GM19240 (cell line): ENCODE data around the gene ZNF92.
A peak's percentile ranks its signal among the peaks of the same experiment; 100 is the strongest.
"Not testable (repeated sequence)": the region's sequence is repeated elsewhere in the genome, so short reads cannot be mapped to it uniquely, and the experiment has no call there.

ENCODE experiments used
- DNase-seq: peaks from one replicate; pipeline ENCODE4 v3.0.0; 2011; ENCODE audit warnings: low spot score; ENCODE audit not compliant: insufficient read length

ZNF92 gene

GRCh38 chr7:65373608-65374351, at the start of gene ZNF92:
TSS of gene ZNF92 (plus strand) at chr7:65373855. CDS start at chr7:65373998, 143 bp downstream.
- DNase-seq, result peak; percentile 84

- DNase-seq, result no peak
Measured at GRCh38 chr7:65325793-65326432, 47.7 kb upstream of the ZNF92 start.

DNA sequence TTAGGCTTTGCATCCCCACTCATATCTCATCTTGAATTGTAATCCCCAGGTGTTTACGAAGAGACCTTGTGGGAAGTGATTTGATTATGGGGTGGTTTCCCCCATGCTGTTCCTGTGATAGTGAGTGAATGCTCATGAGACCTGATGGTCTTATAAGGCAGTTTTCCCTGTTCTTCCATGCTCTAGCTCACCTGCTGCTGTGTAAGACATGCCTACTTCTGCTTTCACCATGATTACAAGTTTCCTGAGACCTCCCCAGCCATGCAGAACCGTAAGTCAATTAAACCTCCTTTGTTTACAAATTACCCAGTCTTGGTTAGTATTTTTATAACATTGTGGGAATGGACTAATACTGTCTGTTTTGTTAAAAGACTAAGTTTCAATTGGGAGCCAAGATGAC, 35.3 kb upstream of the ZNF92 start:
- DNase-seq, result no peak

GRCh38 chr7:65339257-65339656, 34.4 kb upstream of the ZNF92 start:
- no peak for DNase-seq

DNA sequence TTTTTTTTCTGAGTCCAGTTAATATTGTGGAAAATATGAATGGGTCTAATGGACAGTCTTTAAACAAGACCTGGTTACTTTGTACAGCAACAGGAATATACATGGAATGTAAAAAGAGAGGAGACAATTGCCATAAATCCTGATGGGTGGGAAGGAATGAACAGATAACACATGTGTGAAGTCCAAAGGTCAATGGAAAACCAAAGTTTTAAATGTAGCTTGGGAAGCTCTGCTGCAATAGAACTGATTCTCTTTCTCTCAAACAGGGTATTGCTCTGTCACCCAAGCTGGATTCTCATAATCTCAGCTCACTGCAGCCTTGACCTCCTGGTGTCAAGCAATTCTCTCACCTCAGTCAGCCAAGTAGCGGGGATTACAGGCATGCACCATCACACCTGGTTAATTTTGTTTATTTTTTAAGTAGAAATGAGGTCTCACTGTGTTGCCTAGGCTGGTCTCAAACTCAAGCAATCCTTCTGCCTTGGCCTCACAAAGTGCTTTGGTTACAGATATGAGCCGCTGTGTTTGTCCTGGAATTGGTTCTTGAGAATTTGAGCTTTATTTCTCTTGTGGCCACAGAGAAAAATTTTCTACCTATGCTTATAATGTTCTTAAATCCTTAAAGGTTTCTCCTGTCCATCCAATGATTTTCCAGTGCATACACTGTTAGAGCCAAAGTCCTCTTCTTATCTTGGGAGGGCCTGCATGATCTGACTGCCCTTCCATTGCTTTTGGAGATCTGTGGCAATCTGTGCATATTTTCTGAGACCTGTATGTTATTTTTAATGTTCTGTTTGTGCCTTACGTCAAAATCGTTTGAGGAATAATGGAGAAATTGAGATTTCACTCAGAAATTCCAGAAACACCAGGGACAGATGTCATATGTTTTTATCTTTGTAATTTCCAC, 30.7 kb upstream of the ZNF92 start:
- no peak for DNase-seq

DNA sequence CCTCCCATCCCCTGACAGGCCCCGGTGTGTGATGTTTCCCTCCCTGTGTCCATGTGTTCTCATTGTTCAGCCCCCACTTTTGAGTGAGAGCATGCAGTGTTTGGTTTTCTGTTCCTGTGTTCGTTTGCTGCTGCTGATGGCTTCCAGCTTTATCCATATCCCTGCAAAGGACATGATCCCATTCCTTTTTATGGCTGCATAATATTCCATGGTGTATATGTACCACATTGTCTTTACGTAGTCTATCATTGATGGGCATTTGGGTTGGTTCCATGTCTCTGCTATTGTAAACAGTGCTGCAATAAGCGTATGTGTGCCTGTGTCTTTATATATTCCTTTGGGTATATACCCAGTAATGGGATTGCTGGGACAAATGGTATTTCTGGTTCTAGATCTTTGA, 29.1 kb upstream of the ZNF92 start:
- DNase-seq, result not testable (repeated sequence)

DNA sequence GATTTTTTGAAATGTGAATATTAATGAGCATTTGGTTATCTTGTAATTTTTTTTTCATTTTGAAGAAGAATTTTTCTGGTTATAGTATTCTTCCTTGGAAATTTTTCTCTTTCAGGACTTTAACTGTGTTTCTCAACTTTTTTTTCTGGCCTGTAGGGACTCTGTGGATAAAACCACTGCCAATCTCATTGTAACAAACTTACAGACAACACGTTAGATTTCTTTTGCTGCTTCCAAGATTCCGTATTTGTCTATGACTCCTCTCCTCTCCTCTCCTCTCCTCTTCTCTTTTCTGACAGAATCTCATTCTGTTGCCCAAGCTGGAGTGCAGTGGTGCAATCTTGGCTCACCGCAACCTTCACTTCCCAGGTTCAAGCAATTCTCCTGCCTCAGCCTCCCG, 19.4 kb upstream of the ZNF92 start:
- no peak for DNase-seq

- no peak for DNase-seq
Measured at GRCh38 chr7:65369843-65370242, 3.8 kb upstream of the ZNF92 start.

DNA sequence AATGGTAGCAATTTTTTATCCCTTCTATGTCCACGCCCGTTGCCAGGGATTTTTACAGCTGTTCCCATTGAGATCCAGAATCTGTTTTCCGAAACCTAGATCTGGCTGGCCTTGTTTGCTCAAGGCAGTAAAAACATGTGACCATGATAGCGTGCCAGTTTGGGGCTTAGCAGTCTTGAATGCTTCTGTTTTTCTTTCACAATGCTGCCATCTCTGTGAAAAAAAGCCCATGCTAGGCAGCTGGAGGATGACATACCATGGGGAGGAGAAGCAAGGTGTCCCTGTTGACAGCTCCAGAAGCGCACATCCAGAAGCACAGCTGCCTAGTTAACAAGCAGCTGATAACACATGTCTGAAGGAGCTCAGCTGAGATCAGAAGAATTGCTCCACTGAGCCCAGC, 2.2 kb upstream of the ZNF92 start:
- DNase-seq, result no peak

- no peak for DNase-seq
Measured at GRCh38 chr7:65379318-65379717, 5.7 kb downstream of the ZNF92 start.

GRCh38 chr7:65381742-65382141, 8.1 kb downstream of the ZNF92 start:
- DNase-seq, result no peak

GRCh38 chr7:65382452-65382851, 8.8 kb downstream of the ZNF92 start:
- DNase-seq, result no peak

DNA sequence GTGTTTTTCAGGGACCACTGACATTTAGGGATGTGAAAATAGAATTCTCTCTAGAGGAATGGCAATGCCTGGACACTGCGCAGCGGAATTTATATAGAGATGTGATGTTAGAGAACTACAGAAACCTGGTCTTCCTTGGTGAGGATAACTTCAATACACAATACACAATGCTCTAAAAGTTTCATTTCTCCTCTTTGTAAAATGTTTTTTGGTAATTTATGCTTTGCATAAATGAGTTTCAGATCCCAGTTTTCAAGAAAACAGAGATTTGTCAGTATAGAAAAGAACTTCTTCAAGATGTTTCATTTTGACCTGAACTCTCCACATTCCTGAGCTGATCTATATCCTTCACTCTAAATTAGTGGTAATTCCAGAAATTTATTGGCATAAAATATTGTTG, 14.2 kb downstream of the ZNF92 start:
- no peak for DNase-seq

- DNase-seq, result no peak
Measured at GRCh38 chr7:65390588-65390987, 16.9 kb downstream of the ZNF92 start.

DNA sequence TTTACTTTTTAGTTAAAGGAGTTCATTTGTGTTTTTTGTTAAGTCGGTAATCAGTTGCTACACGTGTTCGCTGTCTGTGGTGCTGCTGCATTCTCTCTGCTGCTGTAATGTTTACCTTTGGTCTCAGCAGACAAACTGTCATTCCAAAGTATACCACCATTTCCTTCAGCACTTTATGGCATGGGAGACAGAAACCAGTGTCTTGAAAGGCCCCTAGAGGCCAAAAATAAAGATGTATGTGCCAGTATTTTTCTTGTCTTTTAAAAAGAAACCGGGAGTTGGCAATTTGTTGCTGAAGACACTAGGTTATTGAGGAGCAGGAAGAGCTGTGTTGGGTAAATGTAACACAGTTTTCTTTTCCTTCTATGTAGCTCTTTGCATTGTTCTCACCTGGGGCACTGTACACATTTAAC, 24.1 kb downstream of the ZNF92 start:
- DNase-seq, result no peak

DNA sequence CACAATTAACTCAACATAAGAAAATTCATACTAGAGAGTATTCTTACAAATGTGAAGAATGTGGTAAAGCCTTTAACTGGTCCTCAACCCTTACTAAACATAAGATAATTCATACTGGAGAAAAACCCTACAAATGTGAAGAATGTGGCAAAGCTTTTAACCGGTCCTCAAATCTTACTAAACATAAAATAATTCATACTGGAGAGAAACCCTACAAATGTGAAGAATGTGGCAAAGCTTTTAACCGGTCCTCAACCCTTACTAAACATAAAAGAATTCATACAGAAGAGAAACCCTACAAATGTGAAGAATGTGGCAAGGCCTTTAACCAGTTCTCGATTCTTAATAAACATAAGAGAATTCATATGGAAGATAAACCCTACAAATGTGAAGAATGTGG, 25.0 kb downstream of the ZNF92 start:
- DNase-seq, result not testable (repeated sequence)

DNA sequence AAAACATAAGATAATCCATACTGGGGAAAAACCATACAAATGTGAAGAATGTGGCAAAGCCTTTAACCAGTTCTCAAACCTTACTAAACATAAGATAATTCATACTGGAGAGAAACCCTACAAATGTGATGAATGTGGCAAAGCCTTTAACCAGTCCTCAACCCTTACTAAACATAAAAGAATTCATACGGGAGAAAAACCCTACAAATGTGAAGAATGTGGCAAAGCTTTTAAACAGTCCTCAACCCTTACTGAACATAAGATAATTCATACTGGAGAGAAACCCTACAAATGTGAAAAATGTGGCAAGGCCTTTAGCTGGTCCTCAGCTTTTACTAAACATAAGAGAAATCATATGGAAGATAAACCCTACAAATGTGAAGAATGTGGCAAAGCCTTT, 25.4 kb downstream of the ZNF92 start:
- not testable (repeated sequence) for DNase-seq

GRCh38 chr7:65404020-65404419, 30.4 kb downstream of the ZNF92 start:
- DNase-seq, result no peak

DNA sequence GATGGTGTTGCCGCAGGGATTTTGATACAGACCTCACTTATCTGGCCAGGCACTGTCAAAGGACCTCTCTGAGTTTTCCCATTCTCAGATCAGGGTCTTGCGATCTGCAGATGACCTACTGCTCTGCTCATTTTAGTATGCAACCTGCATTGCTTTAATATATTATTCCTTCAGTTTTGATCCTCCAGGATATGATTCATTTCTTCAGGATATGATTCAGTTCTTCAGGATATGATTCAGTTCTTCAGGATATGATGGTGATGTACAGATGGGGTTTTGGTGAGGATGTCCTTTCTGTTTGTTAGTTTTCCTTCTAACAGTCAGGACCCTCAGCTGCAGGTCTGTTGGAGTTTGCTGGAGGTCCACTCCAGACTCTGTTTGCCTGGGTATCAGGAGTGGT, 33.1 kb downstream of the ZNF92 start:
- not testable (repeated sequence) for DNase-seq

GRCh38 chr7:65409363-65409762, 35.7 kb downstream of the ZNF92 start:
- no peak for DNase-seq

GRCh38 chr7:65411249-65411648, 37.6 kb downstream of the ZNF92 start:
- no peak for DNase-seq

DNA sequence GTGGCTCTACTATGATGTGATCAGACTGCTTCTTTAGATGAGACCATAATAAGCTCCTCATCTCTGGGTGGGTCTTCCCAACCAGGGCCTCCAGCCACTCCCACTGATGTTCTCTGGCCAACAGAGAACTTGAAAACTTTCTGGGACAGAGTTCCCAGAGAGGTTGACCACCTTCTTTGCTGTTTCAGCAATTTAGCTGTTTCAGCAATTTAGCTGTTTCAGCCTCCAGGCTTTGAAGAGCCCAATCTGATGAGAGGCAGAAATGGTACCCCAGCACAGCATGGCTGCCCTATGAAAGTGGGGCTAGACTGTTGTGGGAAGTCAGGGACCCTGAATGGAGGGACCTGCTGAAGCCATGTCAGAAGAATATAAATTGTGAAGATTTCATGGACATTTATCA, 49.0 kb downstream of the ZNF92 start:
- no peak for DNase-seq
